GM12891 (cell line): ENCODE data around the gene GRK3.

ENCODE experiments used
- POLR2A ChIP-seq: IDR thresholded peaks from 2 replicates; pipeline ENCODE4 v1.6.1; 2011; ENCODE audit warnings: low read depth, low read length, control low read depth
- POLR2AphosphoS5 ChIP-seq: IDR thresholded peaks from 2 replicates; pipeline ENCODE4 v1.6.1; 2011; ENCODE audit warnings: low read depth, low read length, control low read depth
- SPI1 ChIP-seq: IDR thresholded peaks from 2 replicates; pipeline ENCODE4 v1.6.1; 2011; ENCODE audit warnings: low read depth, low read length, control low read depth
- TAF1 ChIP-seq: IDR thresholded peaks from 2 replicates; pipeline ENCODE4 v1.6.1; 2011; ENCODE audit warnings: low read depth, low read length, control low read depth

GRCh38 chr22:25651332-25652085 lies 87.0 kb downstream of the GRK3 start:
- TF ChIP-seq POLR2AphosphoS5 (no peak), POLR2A (no peak), TAF1 (no peak), SPI1 (no peak)
